ENCODE measurements around the gene RCOR3.

DNA sequence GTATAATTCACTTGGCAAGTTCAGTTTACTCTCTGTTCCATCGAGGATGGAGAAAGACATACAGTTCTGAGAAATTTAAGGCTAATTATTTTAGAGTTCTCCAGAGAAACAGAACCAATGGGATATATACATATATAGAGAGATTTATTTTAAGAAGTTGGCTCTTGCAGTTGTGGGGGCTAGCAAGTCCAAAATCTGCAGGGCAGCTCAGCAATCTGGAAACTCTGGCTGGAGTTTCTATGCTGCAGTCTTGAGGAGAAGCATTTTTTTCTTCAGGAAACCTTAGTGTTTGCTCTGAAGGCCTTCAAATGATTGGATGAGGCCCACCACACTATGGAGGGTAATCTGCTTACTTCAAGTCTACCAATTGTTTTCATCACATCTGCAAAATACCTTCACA, 102.0 kb downstream of the RCOR3 start:
- TF ChIP-seq CTCF (IDR thresholded peaks at IDR 0.05; ENCODE audit: low read depth, low read length) (no peak), EZH2phosphoT487 (IDR thresholded peaks at IDR 0.05; ENCODE audit: low read depth) (no peak)

Data from OCI-LY3 (cell line).